Panc1 (cell line): ENCODE data around the gene SMTNL1. TPM values are rescaled to one million over a fixed set of nuclear protein-coding genes. Genes with fewer than 3 reads are reported as not detected.

ENCODE experiments used
- ATAC-seq: fragments of 200-7000 bp; cut with Tn5 transposase; 2 replicates; pipeline ENCODE4 v1.9.1; 2020; ENCODE audit warnings: mild to moderate bottlenecking, moderate library complexity
- BruUV-seq: library from RNA; stranded (reverse); fragments of 400-500 nt; replicated peaks from 2 replicates; lab custom pipeline; 2021; lab: Mats Ljungman, UMichigan
- CTCF ChIA-PET: fragments of 300-600 bp; sonication (Branson Sonifier 250); formaldehyde crosslinking; loops from one replicate; lab custom pipeline; 2022; ENCODE audit warnings: antibody characterized with exemption; lab: Charles Lee
- POLR2A ChIA-PET: fragments of 300-600 bp; sonication (Branson Sonifier 250); formaldehyde crosslinking; loops from one replicate; lab custom pipeline; 2022; ENCODE audit warnings: antibody characterized with exemption; lab: Charles Lee
- DNase-seq: peaks from one replicate; pipeline ENCODE4 v3.0.0-alpha.2; 2010; ENCODE audit warnings: low read depth, low spot score
- H3K27ac ChIP-seq: 2 replicates; pipeline ENCODE4 v1.5.1; 2011; ENCODE audit warnings: mild to moderate bottlenecking, low read length, inconsistent platforms
- H3K27me3 ChIP-seq: fragments of 200-500 bp; sonication (Bioruptor generic); 2 replicates; pipeline ENCODE4 v1.6.0; 2014; ENCODE audit warnings: low read length, inconsistent platforms; ENCODE audit not compliant: control insufficient read depth, insufficient read depth
- H3K36me3 ChIP-seq: fragments of 200-500 bp; sonication (Bioruptor generic); 2 replicates; pipeline ENCODE4 v1.5.1; 2014; ENCODE audit warnings: inconsistent platforms, mild to moderate bottlenecking, low read length, moderate library complexity; ENCODE audit not compliant: control insufficient read depth, insufficient read depth
- H3K4me1 ChIP-seq: 2 replicates; pipeline ENCODE4 v1.5.1; 2011; ENCODE audit warnings: inconsistent platforms, mild to moderate bottlenecking, low read length, moderate library complexity; ENCODE audit not compliant: control insufficient read depth, insufficient read depth
- H3K4me3 ChIP-seq, 2 experiments: 2 replicates each; pipeline ENCODE4 v1.5.1; 2011 to 2012; ENCODE audit warnings: low read depth in 2 of 2, low read length in 2 of 2, mild to moderate bottlenecking in 2 of 2, inconsistent platforms in 1 of 2, moderate library complexity in 1 of 2
- H3K9me3 ChIP-seq: fragments of 200-500 bp; sonication (Bioruptor generic); 2 replicates; pipeline ENCODE4 v1.5.1; 2014; ENCODE audit warnings: low read depth, mild to moderate bottlenecking, inconsistent platforms, low read length, moderate library complexity; ENCODE audit not compliant: control insufficient read depth, insufficient read depth
- POLR2AphosphoS5 ChIP-seq: IDR thresholded peaks from 2 replicates; pipeline ENCODE4 v1.6.1; 2012; ENCODE audit warnings: mild to moderate bottlenecking, low read depth, low read length, moderate library complexity
- SIN3A ChIP-seq: IDR thresholded peaks from 2 replicates; pipeline ENCODE4 v1.6.1; 2012; ENCODE audit warnings: low read depth, mild to moderate bottlenecking, low read length, moderate library complexity, borderline replicate concordance; ENCODE audit not compliant: insufficient read depth
- TCF7L2 ChIP-seq: IDR thresholded peaks from 2 replicates; pipeline ENCODE4 v1.6.1; 2011; ENCODE audit warnings: mild to moderate bottlenecking, low read depth, low read length, inconsistent platforms
- in situ Hi-C: cut with HindIII; loops from 2 replicates; pipeline ENCODE4 v1.10.0; 2016; ENCODE audit warnings: low sequenced_read_pairs, low pct_unique_long_range_greater_than_20kb
- intact Hi-C: fragments of 100-400 bp; cut with micrococcal nuclease; formaldehyde crosslinking; loops from one replicate; pipeline ENCODE4 v1.10.0; 2022; ENCODE audit not compliant: unreplicated experiment
- total RNA-seq: library from RNA; stranded (reverse); gene quantifications from one replicate; pipeline ENCODE4 v1.2.1, GENCODE V29; 2021; ENCODE audit not compliant: unreplicated experiment
- TF ChIP-seq, protein P1 (sequence below), 2 experiments: IDR thresholded peaks; 2 replicates each; pipeline ENCODE4 v1.6.1; 2011 to 2012; ENCODE audit warnings: low read depth in 2 of 2, control low read depth in 1 of 2, low read length in 1 of 2, mild to moderate bottlenecking in 1 of 2, moderate library complexity in 1 of 2; ENCODE audit not compliant: insufficient read depth in 1 of 2
- TF ChIP-seq, protein P2 (sequence below): fragments of 450-650 bp; IDR thresholded peaks from 2 replicates; pipeline ENCODE4 v1.5.1; 2017; ENCODE audit warnings: mild to moderate bottlenecking

The SMTNL1 gene
- total RNA-seq, 1 experiment from 2014 or later = not detected

DNA sequence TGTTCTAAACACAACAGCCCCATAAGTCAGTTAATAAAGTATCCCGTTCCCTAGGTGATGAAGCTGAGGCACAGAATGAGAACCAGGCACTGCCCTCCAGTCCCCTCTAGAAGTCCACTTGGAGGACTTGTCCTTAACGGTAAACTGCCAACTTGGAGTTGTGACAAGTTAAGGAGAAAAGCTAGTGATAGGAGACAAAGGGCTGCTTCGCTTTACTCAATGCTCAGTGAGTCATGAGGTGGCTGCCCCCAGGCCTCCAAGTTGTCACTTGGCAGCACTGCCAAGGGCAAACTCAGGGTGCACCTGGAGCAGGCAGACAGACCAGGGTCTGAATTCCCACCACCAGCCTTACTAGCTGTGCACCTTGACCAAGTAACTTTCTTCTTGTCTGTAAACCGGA is 35.4 kb upstream of the SMTNL1 start:
- in situ Hi-C loops (no loop called here), intact Hi-C loops (no loop called here)
- no TSS peak for BruUV-seq
- Histone ChIP-seq H3K4me1 (peaks cover 6% of the 10 kb centered on the region; the same call in 1 of the 2 replicates), H3K27me3 (no peaks in the 10 kb centered on the region), H3K36me3 (no peaks in the 10 kb centered on the region), H3K9me3 (no peaks in the 10 kb centered on the region), H3K4me3 (no peak overlapping the region), H3K27ac (no peak overlapping the region)
- ATAC-seq (no peak), DNase-seq (no peak)
- ChIA-PET CTCF (interaction anchor here (0.6 kb wide), 1 partner anchor 9 kb away, joined by 4 read pairs; no protein-coding TSS in a partner anchor), POLR2A (no interaction called here)
- TF ChIP-seq, protein P1, sequence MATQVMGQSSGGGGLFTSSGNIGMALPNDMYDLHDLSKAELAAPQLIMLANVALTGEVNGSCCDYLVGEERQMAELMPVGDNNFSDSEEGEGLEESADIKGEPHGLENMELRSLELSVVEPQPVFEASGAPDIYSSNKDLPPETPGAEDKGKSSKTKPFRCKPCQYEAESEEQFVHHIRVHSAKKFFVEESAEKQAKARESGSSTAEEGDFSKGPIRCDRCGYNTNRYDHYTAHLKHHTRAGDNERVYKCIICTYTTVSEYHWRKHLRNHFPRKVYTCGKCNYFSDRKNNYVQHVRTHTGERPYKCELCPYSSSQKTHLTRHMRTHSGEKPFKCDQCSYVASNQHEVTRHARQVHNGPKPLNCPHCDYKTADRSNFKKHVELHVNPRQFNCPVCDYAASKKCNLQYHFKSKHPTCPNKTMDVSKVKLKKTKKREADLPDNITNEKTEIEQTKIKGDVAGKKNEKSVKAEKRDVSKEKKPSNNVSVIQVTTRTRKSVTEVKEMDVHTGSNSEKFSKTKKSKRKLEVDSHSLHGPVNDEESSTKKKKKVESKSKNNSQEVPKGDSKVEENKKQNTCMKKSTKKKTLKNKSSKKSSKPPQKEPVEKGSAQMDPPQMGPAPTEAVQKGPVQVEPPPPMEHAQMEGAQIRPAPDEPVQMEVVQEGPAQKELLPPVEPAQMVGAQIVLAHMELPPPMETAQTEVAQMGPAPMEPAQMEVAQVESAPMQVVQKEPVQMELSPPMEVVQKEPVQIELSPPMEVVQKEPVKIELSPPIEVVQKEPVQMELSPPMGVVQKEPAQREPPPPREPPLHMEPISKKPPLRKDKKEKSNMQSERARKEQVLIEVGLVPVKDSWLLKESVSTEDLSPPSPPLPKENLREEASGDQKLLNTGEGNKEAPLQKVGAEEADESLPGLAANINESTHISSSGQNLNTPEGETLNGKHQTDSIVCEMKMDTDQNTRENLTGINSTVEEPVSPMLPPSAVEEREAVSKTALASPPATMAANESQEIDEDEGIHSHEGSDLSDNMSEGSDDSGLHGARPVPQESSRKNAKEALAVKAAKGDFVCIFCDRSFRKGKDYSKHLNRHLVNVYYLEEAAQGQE (IDR thresholded peaks at IDR 0.05; ENCODE audit: insufficient read depth in 1 of 2, low read depth in 2 of 2, low read length in 1 of 2) = no peak

DNA sequence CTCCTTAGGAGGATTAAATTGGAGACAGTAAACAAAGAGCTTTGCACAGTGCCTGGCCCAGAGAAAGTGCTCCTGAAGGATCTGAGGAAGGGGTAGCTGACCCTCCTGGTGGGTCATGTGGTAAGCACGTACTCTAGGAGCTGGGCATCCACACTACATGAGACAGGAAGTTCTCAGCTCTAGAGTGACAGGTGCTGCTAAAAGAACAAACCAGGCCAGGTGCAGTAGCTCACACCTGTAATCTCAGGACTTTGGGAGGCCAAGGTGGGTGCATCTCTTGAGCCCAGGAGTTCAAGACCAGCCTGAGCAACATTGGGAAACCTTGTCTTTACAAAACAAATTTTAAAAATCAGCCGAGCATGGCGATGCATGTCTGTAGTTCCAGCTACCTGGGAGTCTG is 35.0 kb upstream of the SMTNL1 start:
- in situ Hi-C loops = no loop called here
- peaks cover 6% of the 10 kb centered on the region; the same call in 1 of the 2 replicates for H3K4me1 ChIP-seq
- POLR2A ChIA-PET = no interaction called here

More for the DNA sequence above, 35.0 kb upstream of the SMTNL1 start:
- no peak overlapping the region for H3K27ac ChIP-seq
- ATAC-seq (no peak), DNase-seq (no peak)
- no peak for TF ChIP-seq TCF7L2
- no peak for TF ChIP-seq SIN3A
- TF ChIP-seq POLR2AphosphoS5 = no peak
- TF ChIP-seq, protein P1 (IDR thresholded peaks at IDR 0.05; ENCODE audit: insufficient read depth in 1 of 2, low read depth in 2 of 2, low read length in 1 of 2) = no peak
- TF ChIP-seq, protein P2, sequence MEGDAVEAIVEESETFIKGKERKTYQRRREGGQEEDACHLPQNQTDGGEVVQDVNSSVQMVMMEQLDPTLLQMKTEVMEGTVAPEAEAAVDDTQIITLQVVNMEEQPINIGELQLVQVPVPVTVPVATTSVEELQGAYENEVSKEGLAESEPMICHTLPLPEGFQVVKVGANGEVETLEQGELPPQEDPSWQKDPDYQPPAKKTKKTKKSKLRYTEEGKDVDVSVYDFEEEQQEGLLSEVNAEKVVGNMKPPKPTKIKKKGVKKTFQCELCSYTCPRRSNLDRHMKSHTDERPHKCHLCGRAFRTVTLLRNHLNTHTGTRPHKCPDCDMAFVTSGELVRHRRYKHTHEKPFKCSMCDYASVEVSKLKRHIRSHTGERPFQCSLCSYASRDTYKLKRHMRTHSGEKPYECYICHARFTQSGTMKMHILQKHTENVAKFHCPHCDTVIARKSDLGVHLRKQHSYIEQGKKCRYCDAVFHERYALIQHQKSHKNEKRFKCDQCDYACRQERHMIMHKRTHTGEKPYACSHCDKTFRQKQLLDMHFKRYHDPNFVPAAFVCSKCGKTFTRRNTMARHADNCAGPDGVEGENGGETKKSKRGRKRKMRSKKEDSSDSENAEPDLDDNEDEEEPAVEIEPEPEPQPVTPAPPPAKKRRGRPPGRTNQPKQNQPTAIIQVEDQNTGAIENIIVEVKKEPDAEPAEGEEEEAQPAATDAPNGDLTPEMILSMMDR = no peak
- H3K27me3 ChIP-seq = no peaks in the 10 kb centered on the region
- intact Hi-C loops = no loop called here
- CTCF ChIA-PET = interaction anchor here (0.6 kb wide), 1 partner anchor 9 kb away, joined by 4 read pairs; no protein-coding TSS in a partner anchor
- H3K36me3 ChIP-seq = no peaks in the 10 kb centered on the region
- H3K4me3 ChIP-seq = no peak overlapping the region
- no peaks in the 10 kb centered on the region for H3K9me3 ChIP-seq
- no TSS peak for BruUV-seq
